ENCODE results near the gene EPB41. TPM values are rescaled to one million over a fixed set of nuclear protein-coding genes. Genes with fewer than 3 reads are reported as not detected.
"Not testable (repeated sequence)": the region's sequence is repeated elsewhere in the genome, so short reads cannot be mapped to it uniquely, and the experiment has no call there.

The EPB41 gene
- total and polyA plus RNA-seq, 9 donors, result 11.2 to 56.4 (median 29.9) TPM

GRCh38 chr1:28869952-28870351, 44.4 kb upstream of the EPB41 start:
- no peak overlapping the region for H3K4me3 ChIP-seq
- no peaks in the 10 kb centered on the region for H3K4me1 ChIP-seq (ENCODE audit: insufficient read depth)
- H3K9me3 ChIP-seq, result no peaks in the 10 kb centered on the region
- WGBS, 3 donors, result 92 to 96% (median 96%) methylated on average over 5 of the region's 5 CpGs
- no peak overlapping the region for H3K27ac ChIP-seq
- H3K27me3 ChIP-seq, result no peaks in the 10 kb centered on the region
- no peak for DNase-seq
- H3K36me3 ChIP-seq, result no peaks in the 10 kb centered on the region
- intact Hi-C loops (cut with DNase I), result loop anchor here in 3 of 4 donors (5.0 to 10.0 kb wide), 4 partner anchors 75 to 235 kb away; no protein-coding TSS in a partner anchor
- TF ChIP-seq POLR2A (IDR thresholded peaks at IDR 0.05) (no peak), EP300 (IDR thresholded peaks at IDR 0.05) (no peak), CTCF (IDR thresholded peaks at IDR 0.05) (no peak)

GRCh38 chr1:28871631-28872401, 42.6 kb upstream of the EPB41 start:
- TF ChIP-seq POLR2A (IDR thresholded peaks at IDR 0.05) (no peak), CTCF (IDR thresholded peaks at IDR 0.05) (no peak), EP300 (IDR thresholded peaks at IDR 0.05) (no peak)
- intact Hi-C loops (cut with DNase I), result loop anchor here in 1 of 4 donors (5.0 kb wide), 1 partner anchor 85 kb away; no protein-coding TSS in a partner anchor
- Histone ChIP-seq H3K27ac (no peak overlapping the region), H3K9me3 (no peaks in the 10 kb centered on the region), H3K4me3 (no peak overlapping the region), H3K36me3 (no peaks in the 10 kb centered on the region), H3K4me1 (ENCODE audit: insufficient read depth) (no peaks in the 10 kb centered on the region), H3K27me3 (no peaks in the 10 kb centered on the region)
- 81 to 85% (median 81%) methylated on average over 12 of the region's 12 CpGs for WGBS, 3 donors
- no peak for DNase-seq

- H3K27ac ChIP-seq; DNase-seq; H3K9me3 ChIP-seq; H3K4me1 ChIP-seq (ENCODE audit: insufficient read depth); H3K36me3 ChIP-seq; H3K27me3 ChIP-seq; H3K4me3 ChIP-seq: not testable (repeated sequence)
- intact Hi-C loops (cut with DNase I), result loop anchor here in 2 of 4 donors (5.0 kb wide), 2 partner anchors 88 to 518 kb away; no protein-coding TSS in a partner anchor
- WGBS, 3 donors, result 80 to 83% (median 82%) methylated on average over 5 of the region's 5 CpGs
Observed at GRCh38 chr1:28875134-28875533, 39.2 kb upstream of the EPB41 start.

- 18 to 25% (median 18%) methylated on average over 18 of the region's 18 CpGs for WGBS, 3 donors
- Histone ChIP-seq H3K27me3 (no peaks in the 10 kb centered on the region), H3K27ac (no peak overlapping the region), H3K9me3 (no peaks in the 10 kb centered on the region), H3K36me3 (no peaks in the 10 kb centered on the region), H3K4me1 (ENCODE audit: insufficient read depth) (peaks cover 1% of the 10 kb centered on the region), H3K4me3 (no peak overlapping the region)
- intact Hi-C loops (cut with DNase I), result loop anchor here in 3 of 4 donors (2.0 to 5.0 kb wide), 3 partner anchors 90 to 520 kb away; no protein-coding TSS in a partner anchor
- no peak for TF ChIP-seq EP300 (IDR thresholded peaks at IDR 0.05)
- peak; percentile 59 to 89 (median 80) for TF ChIP-seq CTCF (IDR thresholded peaks at IDR 0.05)
- no peak for TF ChIP-seq POLR2A (IDR thresholded peaks at IDR 0.05)
- DNase-seq, result peak; percentile 72 to 86 (median 80)
Observed at GRCh38 chr1:28877132-28877781, 37.1 kb upstream of the EPB41 start.

Measured in ovary (tissue), 9 donors.